OCI-LY3 (cell line): Measurements from ENCODE around the gene CABLES1.

ENCODE experiments used
- H2AFZ ChIP-seq: fragments of 200-600, 300-600 bp; shearing (Covaris generic); 2 replicates; pipeline ENCODE4 v1.6.0; 2014; ENCODE audit warnings: antibody characterized with exemption, low read depth, low read length
- H3K27ac ChIP-seq: fragments of 200-600, 300-600 bp; sonication (generic); 2 replicates; pipeline ENCODE4 v1.5.1; 2014; ENCODE audit warnings: mild to moderate bottlenecking, low read length, moderate library complexity, mixed read lengths
- H3K27me3 ChIP-seq: fragments of 200-600, 300-600 bp; sonication (generic); 2 replicates; pipeline ENCODE4 v1.6.1; 2014; ENCODE audit warnings: low read depth, low read length, mixed read lengths
- H3K36me3 ChIP-seq: fragments of 200-600, 300-600 bp; sonication (generic); replicated peaks from 2 replicates; pipeline ENCODE3; 2014; ENCODE audit warnings: low read depth, low read length, mixed read lengths
- H3K4me1 ChIP-seq: fragments of 300-600, 200-600 bp; sonication (generic); 2 replicates; pipeline ENCODE4 v1.6.1; 2014; ENCODE audit warnings: low read length, mixed read lengths
- H3K4me2 ChIP-seq: fragments of 200-600, 300-600 bp; sonication (generic); 2 replicates; pipeline ENCODE4 v1.6.1; 2014; ENCODE audit warnings: low read length, mixed read lengths
- H3K4me3 ChIP-seq: fragments of 300-600, 200-600 bp; sonication (generic); 2 replicates; pipeline ENCODE4 v1.5.1; 2014; ENCODE audit warnings: antibody characterized with exemption, mild to moderate bottlenecking, low read length, moderate library complexity
- H3K79me2 ChIP-seq: fragments of 300-600, 200-600 bp; shearing (Covaris generic); 2 replicates; pipeline ENCODE4 v1.6.1; 2014; ENCODE audit warnings: mild to moderate bottlenecking, low read length, mixed read lengths
- H3K9ac ChIP-seq: fragments of 300-600, 200-600 bp; shearing (Covaris generic); 2 replicates; pipeline ENCODE4 v1.6.0; 2014; ENCODE audit warnings: mild to moderate bottlenecking, low read length, moderate library complexity
- H3K9me3 ChIP-seq: fragments of 200-600, 300-600 bp; shearing (Covaris generic); 2 replicates; pipeline ENCODE4 v1.6.1; 2014; ENCODE audit warnings: low read length, mixed read lengths; ENCODE audit not compliant: insufficient read depth
- H4K20me1 ChIP-seq: fragments of 200-600, 300-600 bp; sonication (generic); 2 replicates; pipeline ENCODE4 v1.6.1; 2016; ENCODE audit warnings: low read length, mixed read lengths; ENCODE audit not compliant: insufficient read depth
- CTCF ChIP-seq: fragments of 200-600, 300-600 bp; sonication (generic); IDR thresholded peaks from 2 replicates; pipeline ENCODE4 v1.5.1; 2014; ENCODE audit warnings: antibody characterized with exemption, low read length, low read depth
- EZH2phosphoT487 ChIP-seq: fragments of 200-600 bp; shearing (Covaris generic); IDR thresholded peaks from 2 replicates; pipeline ENCODE4 v1.6.1; 2018; ENCODE audit warnings: antibody characterized with exemption, mixed run types, low read depth

Gene CABLES1

GRCh38 chr18:23163786-23164533 is 28.7 kb downstream of the CABLES1 start:
- H3K9ac ChIP-seq, result no peak overlapping the region
- no peak overlapping the region for H3K4me3 ChIP-seq
- H3K79me2 ChIP-seq, result peaks cover 34% of the 10 kb centered on the region
- H3K27me3 ChIP-seq, result no peaks in the 10 kb centered on the region
- no peaks in the 10 kb centered on the region for H3K4me1 ChIP-seq
- H3K27ac ChIP-seq, result no peak overlapping the region
- no peak overlapping the region for H3K4me2 ChIP-seq
- no peak overlapping the region for H2AFZ ChIP-seq
- H3K9me3 ChIP-seq, result no peaks in the 10 kb centered on the region
- no peaks in the 10 kb centered on the region for H3K36me3 ChIP-seq
- H4K20me1 ChIP-seq, result peaks cover 37% of the 10 kb centered on the region
- TF ChIP-seq EZH2phosphoT487 (no peak), CTCF (no peak)

- H4K20me1 ChIP-seq, result peaks cover 40% of the 10 kb centered on the region
- peaks cover 23% of the 10 kb centered on the region for H3K79me2 ChIP-seq
Measured at GRCh38 chr18:23165271-23166068, 30.2 kb downstream of the CABLES1 start.

GRCh38 chr18:23166891-23167541 is 31.7 kb downstream of the CABLES1 start:
- H4K20me1 ChIP-seq, result peaks cover 49% of the 10 kb centered on the region

More at GRCh38 chr18:23165271-23166068, 30.2 kb downstream of the CABLES1 start:
- Histone ChIP-seq H3K4me2 (no peak overlapping the region), H3K9me3 (no peaks in the 10 kb centered on the region), H3K27ac (no peak overlapping the region), H3K27me3 (no peaks in the 10 kb centered on the region), H3K9ac (no peak overlapping the region), H3K4me3 (no peak overlapping the region), H3K36me3 (peaks cover 4% of the 10 kb centered on the region), H2AFZ (no peak overlapping the region), H3K4me1 (no peaks in the 10 kb centered on the region)
- TF ChIP-seq EZH2phosphoT487, result no peak
- TF ChIP-seq CTCF, result no peak

More at GRCh38 chr18:23166891-23167541, 31.7 kb downstream of the CABLES1 start:
- Histone ChIP-seq H3K4me3 (no peak overlapping the region), H3K9me3 (no peaks in the 10 kb centered on the region), H2AFZ (no peak overlapping the region), H3K27ac (no peak overlapping the region), H3K4me2 (no peak overlapping the region), H3K36me3 (peaks cover 4% of the 10 kb centered on the region), H3K27me3 (no peaks in the 10 kb centered on the region), H3K4me1 (no peaks in the 10 kb centered on the region), H3K79me2 (peaks cover 19% of the 10 kb centered on the region), H3K9ac (no peak overlapping the region)
- TF ChIP-seq CTCF (no peak), EZH2phosphoT487 (no peak)
